ENCODE results near the gene GSTA2. TPM values are rescaled to one million over a fixed set of nuclear protein-coding genes. Genes with fewer than 3 reads are reported as not detected.
A peak's percentile ranks its signal among the peaks of the same experiment; 100 is the strongest.

Gene GSTA2
- total and polyA plus RNA-seq, 2 of the 13 experiments (the other 11 are each of a cell fraction or from before 2014, with no cell fraction given): 0.75 to 13.7 TPM

DNA sequence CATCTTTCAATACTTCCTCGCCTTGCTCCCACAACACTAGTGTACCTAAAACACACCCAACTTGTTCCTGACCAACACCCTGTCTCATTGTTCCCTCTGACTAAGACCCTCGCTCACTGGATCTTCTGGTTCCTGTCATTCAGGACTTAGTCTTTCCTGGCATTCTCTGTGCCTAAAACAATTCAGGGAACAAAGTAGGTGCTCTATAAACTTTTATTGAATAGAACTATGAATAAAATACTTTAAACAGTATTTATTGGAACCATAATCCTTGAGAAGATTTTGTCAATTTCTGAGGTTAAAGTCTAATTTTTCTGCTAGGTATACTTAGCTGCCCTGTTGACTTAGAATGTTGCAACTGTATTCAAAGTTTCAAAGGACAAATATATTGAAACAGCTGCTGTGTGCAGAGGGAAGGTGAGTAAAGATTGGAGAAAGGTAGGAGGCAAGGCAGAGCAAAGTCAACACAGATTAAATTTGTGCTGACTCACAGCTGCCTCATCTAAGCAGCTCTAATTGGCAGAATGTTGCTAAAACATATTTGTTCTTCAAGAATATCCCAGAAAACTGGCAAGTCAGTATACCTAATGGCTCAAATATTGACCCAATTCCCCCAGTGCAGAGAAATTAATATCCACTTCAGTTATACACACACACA lies 37.6 kb downstream of the GSTA2 start (continued):
- TF ChIP-seq ZNF574 (CRISPR knock-in tag; IDR thresholded peaks at IDR 0.05) (peak; percentile 62; the same call in 1 of the 2 replicates), KLF12 (CRISPR knock-in tag; IDR thresholded peaks at IDR 0.05; ENCODE audit: borderline replicate concordance) (0 out of 2 replicates have a peak, but pooled peaks have one; percentile 43), ZNF234 (CRISPR knock-in tag; conservative IDR thresholded peaks at IDR 0.05) (0 out of 2 replicates have a peak, but pooled peaks have one; percentile 71), POGZ (CRISPR knock-in tag; IDR thresholded peaks at IDR 0.05) (peak; percentile 98), ZNF710 (CRISPR knock-in tag; IDR thresholded peaks at IDR 0.05; ENCODE audit: borderline replicate concordance) (peak; percentile 95; the same call in 1 of the 2 replicates), ZBTB7B (CRISPR knock-in tag; IDR thresholded peaks at IDR 0.05) (peak; percentile 81; the same call in 1 of the 2 replicates), SCMH1 (CRISPR knock-in tag; IDR thresholded peaks at IDR 0.05; ENCODE audit: borderline replicate concordance) (no peak), MIER3 (CRISPR knock-in tag; IDR thresholded peaks at IDR 0.05; ENCODE audit: borderline replicate concordance) (peak; percentile 98), RNF2 (conservative IDR thresholded peaks at IDR 0.05; ENCODE audit: low read depth) (no peak), LCORL (IDR thresholded peaks at IDR 0.05) (peak; percentile 87; the same call in 1 of the 2 replicates), LCORL (CRISPR knock-in tag; IDR thresholded peaks at IDR 0.05) (peak; percentile 98), NCOA2 (CRISPR knock-in tag; IDR thresholded peaks at IDR 0.05) (peak; percentile 100), ZNF256 (CRISPR knock-in tag; conservative IDR thresholded peaks at IDR 0.05) (peak; percentile 73; the same call in 1 of the 2 replicates), NR2C2 (CRISPR knock-in tag; IDR thresholded peaks at IDR 0.05; ENCODE audit: borderline replicate concordance) (peak; percentile 75), ARNT2 (CRISPR knock-in tag; IDR thresholded peaks at IDR 0.05; ENCODE audit: low read depth) (peak; percentile 80; the same call in 1 of the 2 replicates), KDM6A (CRISPR knock-in tag; IDR thresholded peaks at IDR 0.05; ENCODE audit: low read depth) (peak; percentile 99), SAP130 (CRISPR knock-in tag; IDR thresholded peaks at IDR 0.05; ENCODE audit: low read depth) (peak; percentile 94)
- TF ChIP-seq, protein P1, sequence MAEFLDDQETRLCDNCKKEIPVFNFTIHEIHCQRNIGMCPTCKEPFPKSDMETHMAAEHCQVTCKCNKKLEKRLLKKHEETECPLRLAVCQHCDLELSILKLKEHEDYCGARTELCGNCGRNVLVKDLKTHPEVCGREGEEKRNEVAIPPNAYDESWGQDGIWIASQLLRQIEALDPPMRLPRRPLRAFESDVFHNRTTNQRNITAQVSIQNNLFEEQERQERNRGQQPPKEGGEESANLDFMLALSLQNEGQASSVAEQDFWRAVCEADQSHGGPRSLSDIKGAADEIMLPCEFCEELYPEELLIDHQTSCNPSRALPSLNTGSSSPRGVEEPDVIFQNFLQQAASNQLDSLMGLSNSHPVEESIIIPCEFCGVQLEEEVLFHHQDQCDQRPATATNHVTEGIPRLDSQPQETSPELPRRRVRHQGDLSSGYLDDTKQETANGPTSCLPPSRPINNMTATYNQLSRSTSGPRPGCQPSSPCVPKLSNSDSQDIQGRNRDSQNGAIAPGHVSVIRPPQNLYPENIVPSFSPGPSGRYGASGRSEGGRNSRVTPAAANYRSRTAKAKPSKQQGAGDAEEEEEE (CRISPR knock-in tag; IDR thresholded peaks at IDR 0.05; ENCODE audit: borderline replicate concordance): no peak; the same call in 1 of the 2 replicates
- TF ChIP-seq, protein P2, sequence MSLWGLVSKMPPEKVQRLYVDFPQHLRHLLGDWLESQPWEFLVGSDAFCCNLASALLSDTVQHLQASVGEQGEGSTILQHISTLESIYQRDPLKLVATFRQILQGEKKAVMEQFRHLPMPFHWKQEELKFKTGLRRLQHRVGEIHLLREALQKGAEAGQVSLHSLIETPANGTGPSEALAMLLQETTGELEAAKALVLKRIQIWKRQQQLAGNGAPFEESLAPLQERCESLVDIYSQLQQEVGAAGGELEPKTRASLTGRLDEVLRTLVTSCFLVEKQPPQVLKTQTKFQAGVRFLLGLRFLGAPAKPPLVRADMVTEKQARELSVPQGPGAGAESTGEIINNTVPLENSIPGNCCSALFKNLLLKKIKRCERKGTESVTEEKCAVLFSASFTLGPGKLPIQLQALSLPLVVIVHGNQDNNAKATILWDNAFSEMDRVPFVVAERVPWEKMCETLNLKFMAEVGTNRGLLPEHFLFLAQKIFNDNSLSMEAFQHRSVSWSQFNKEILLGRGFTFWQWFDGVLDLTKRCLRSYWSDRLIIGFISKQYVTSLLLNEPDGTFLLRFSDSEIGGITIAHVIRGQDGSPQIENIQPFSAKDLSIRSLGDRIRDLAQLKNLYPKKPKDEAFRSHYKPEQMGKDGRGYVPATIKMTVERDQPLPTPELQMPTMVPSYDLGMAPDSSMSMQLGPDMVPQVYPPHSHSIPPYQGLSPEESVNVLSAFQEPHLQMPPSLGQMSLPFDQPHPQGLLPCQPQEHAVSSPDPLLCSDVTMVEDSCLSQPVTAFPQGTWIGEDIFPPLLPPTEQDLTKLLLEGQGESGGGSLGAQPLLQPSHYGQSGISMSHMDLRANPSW (CRISPR knock-in tag; IDR thresholded peaks at IDR 0.05; ENCODE audit: borderline replicate concordance): peak; percentile 97; the same call in 1 of the 2 replicates
